Astrocyte (in vitro differentiated cells and primary cell): ENCODE measurements around the gene LOXL4. TPM values are rescaled to one million over a fixed set of nuclear protein-coding genes. Genes with fewer than 3 reads are reported as not detected.

ENCODE experiments used
- DNase-seq: peaks from one replicate; pipeline ENCODE4 v3.0.0-alpha.2; 2010; ENCODE audit warnings: low read depth
- FAIRE-seq: peaks from 2 replicates; lab custom pipeline; 2011; peaks lifted over from hg19 to GRCh38; lab: Jason Lieb, UNC
- H2AFZ ChIP-seq: 2 replicates; pipeline ENCODE4 v1.6.0; 2012; ENCODE audit warnings: low read depth, low read length, inconsistent platforms
- H3K27ac ChIP-seq: 2 replicates; pipeline ENCODE4 v1.5.1; 2011; ENCODE audit warnings: low read depth, low read length, inconsistent platforms
- H3K27me3 ChIP-seq: 2 replicates; pipeline ENCODE4 v1.6.0; 2011; ENCODE audit warnings: low read length, inconsistent platforms; ENCODE audit not compliant: insufficient read depth
- H3K36me3 ChIP-seq: 2 replicates; pipeline ENCODE4 v1.5.1; 2011; ENCODE audit warnings: low read length, inconsistent platforms; ENCODE audit not compliant: insufficient read depth
- H3K4me1 ChIP-seq: 2 replicates; pipeline ENCODE4 v1.5.1; 2011; ENCODE audit warnings: low read length, inconsistent platforms; ENCODE audit not compliant: insufficient read depth
- H3K4me2 ChIP-seq: 2 replicates; pipeline ENCODE4 v1.6.0; 2012; ENCODE audit warnings: low read length, inconsistent platforms
- H3K4me3 ChIP-seq: 2 replicates; pipeline ENCODE4 v1.5.1; 2011; ENCODE audit warnings: low read depth, mild to moderate bottlenecking, low read length, inconsistent platforms; ENCODE audit not compliant: insufficient read depth
- H3K79me2 ChIP-seq: 2 replicates; pipeline ENCODE4 v1.6.0; 2012; ENCODE audit warnings: mild to moderate bottlenecking, low read length, inconsistent platforms; ENCODE audit not compliant: insufficient read depth
- H3K9ac ChIP-seq: 2 replicates; pipeline ENCODE4 v1.6.0; 2012; ENCODE audit warnings: mild to moderate bottlenecking, low read length, inconsistent platforms
- H3K9me3 ChIP-seq: 2 replicates; pipeline ENCODE4 v1.5.1; 2012; ENCODE audit warnings: low read depth, mild to moderate bottlenecking, low read length, inconsistent platforms; ENCODE audit not compliant: insufficient read depth
- H4K20me1 ChIP-seq: 2 replicates; pipeline ENCODE4 v1.6.0; 2012; ENCODE audit warnings: low read length, inconsistent platforms; ENCODE audit not compliant: insufficient read depth
- H3K27ac Mint-ChIP-seq: one replicate; pipeline ENCODE4 v1.8.0; 2021; ENCODE audit warnings: mild to moderate bottlenecking, mixed read lengths; ENCODE audit not compliant: unreplicated experiment
- H3K27me3 Mint-ChIP-seq: one replicate; pipeline ENCODE4 v1.8.0; 2021; ENCODE audit warnings: low read depth, mixed read lengths; ENCODE audit not compliant: unreplicated experiment
- H3K36me3 Mint-ChIP-seq: one replicate; pipeline ENCODE4 v1.8.0; 2021; ENCODE audit warnings: low read depth, mixed read lengths; ENCODE audit not compliant: unreplicated experiment
- H3K4me1 Mint-ChIP-seq: one replicate; pipeline ENCODE4 v1.8.0; 2021; ENCODE audit warnings: low read depth, mixed read lengths; ENCODE audit not compliant: unreplicated experiment
- H3K4me3 Mint-ChIP-seq: one replicate; pipeline ENCODE4 v1.8.0; 2021; ENCODE audit warnings: mild to moderate bottlenecking, moderate library complexity, mixed read lengths; ENCODE audit not compliant: unreplicated experiment
- H3K9me3 Mint-ChIP-seq: one replicate; pipeline ENCODE4 v1.8.0; 2021; ENCODE audit warnings: mild to moderate bottlenecking, mixed read lengths; ENCODE audit not compliant: unreplicated experiment
- EZH2 ChIP-seq: IDR thresholded peaks from 2 replicates; pipeline ENCODE4 v1.6.1; 2012; ENCODE audit warnings: mild to moderate bottlenecking, low read length, inconsistent platforms; ENCODE audit not compliant: insufficient read depth
- total RNA-seq: library from RNA; stranded (reverse); gene quantifications from 2 replicates; pipeline ENCODE4 v1.2.1, GENCODE V29; 2021
- TF ChIP-seq, protein P1 (sequence below): IDR thresholded peaks from 2 replicates; pipeline ENCODE4 v1.5.1; 2011; ENCODE audit warnings: low read depth, mild to moderate bottlenecking, inconsistent platforms, low read length, moderate library complexity; ENCODE audit not compliant: insufficient read depth

The LOXL4 gene
- total RNA-seq, 1 donor from 2014 or later = 26.6 TPM

GRCh38 chr10:98272656-98273055 lies 4.7 kb upstream of the LOXL4 start:
- H3K4me1 Mint-ChIP-seq = peaks cover 30% of the 10 kb centered on the region
- TF ChIP-seq EZH2 = no peak
- TF ChIP-seq, protein P1, sequence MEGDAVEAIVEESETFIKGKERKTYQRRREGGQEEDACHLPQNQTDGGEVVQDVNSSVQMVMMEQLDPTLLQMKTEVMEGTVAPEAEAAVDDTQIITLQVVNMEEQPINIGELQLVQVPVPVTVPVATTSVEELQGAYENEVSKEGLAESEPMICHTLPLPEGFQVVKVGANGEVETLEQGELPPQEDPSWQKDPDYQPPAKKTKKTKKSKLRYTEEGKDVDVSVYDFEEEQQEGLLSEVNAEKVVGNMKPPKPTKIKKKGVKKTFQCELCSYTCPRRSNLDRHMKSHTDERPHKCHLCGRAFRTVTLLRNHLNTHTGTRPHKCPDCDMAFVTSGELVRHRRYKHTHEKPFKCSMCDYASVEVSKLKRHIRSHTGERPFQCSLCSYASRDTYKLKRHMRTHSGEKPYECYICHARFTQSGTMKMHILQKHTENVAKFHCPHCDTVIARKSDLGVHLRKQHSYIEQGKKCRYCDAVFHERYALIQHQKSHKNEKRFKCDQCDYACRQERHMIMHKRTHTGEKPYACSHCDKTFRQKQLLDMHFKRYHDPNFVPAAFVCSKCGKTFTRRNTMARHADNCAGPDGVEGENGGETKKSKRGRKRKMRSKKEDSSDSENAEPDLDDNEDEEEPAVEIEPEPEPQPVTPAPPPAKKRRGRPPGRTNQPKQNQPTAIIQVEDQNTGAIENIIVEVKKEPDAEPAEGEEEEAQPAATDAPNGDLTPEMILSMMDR = no peak
- H2AFZ ChIP-seq = no peak overlapping the region

GRCh38 chr10:98272245-98272644 lies 4.3 kb upstream of the LOXL4 start:
- peaks cover 28% of the 10 kb centered on the region for H3K4me1 ChIP-seq
- H3K27me3 ChIP-seq = peaks cover 3% of the 10 kb centered on the region
- Mint-ChIP-seq H3K36me3 (peaks cover 5% of the 10 kb centered on the region), H3K27me3 (peaks cover 13% of the 10 kb centered on the region), H3K4me1 (peaks cover 31% of the 10 kb centered on the region), H3K4me3 (no peak overlapping the region), H3K9me3 (peaks cover 2% of the 10 kb centered on the region), H3K27ac (no peak overlapping the region)
- H2AFZ ChIP-seq = no peak overlapping the region
- FAIRE-seq = no peak
- no peaks in the 10 kb centered on the region for H3K36me3 ChIP-seq
- no peak for TF ChIP-seq EZH2
- TF ChIP-seq, protein P1 = no peak
- no peaks in the 10 kb centered on the region for H3K9me3 ChIP-seq
- H3K4me3 ChIP-seq = no peak overlapping the region
- no peak overlapping the region for H3K27ac ChIP-seq
- H3K79me2 ChIP-seq = no peaks in the 10 kb centered on the region
- H3K4me2 ChIP-seq = no peak overlapping the region
- no peak for DNase-seq
- no peaks in the 10 kb centered on the region for H4K20me1 ChIP-seq
- no peak overlapping the region for H3K9ac ChIP-seq

More at GRCh38 chr10:98272656-98273055, 4.7 kb upstream of the LOXL4 start:
- no peak overlapping the region for H3K27ac ChIP-seq
- peaks cover 3% of the 10 kb centered on the region for H3K27me3 ChIP-seq
- H3K36me3 Mint-ChIP-seq = peaks cover 5% of the 10 kb centered on the region
- H3K9me3 ChIP-seq = no peaks in the 10 kb centered on the region
- H4K20me1 ChIP-seq = no peaks in the 10 kb centered on the region
- H3K4me2 ChIP-seq = no peak overlapping the region
- H3K4me1 ChIP-seq = peaks cover 24% of the 10 kb centered on the region
- H3K79me2 ChIP-seq = no peaks in the 10 kb centered on the region
- no peak overlapping the region for H3K9ac ChIP-seq
- no peaks in the 10 kb centered on the region for H3K36me3 ChIP-seq
- peaks cover 13% of the 10 kb centered on the region for H3K27me3 Mint-ChIP-seq
- H3K27ac Mint-ChIP-seq = no peak overlapping the region
- H3K9me3 Mint-ChIP-seq = peaks cover 2% of the 10 kb centered on the region
- FAIRE-seq (no peak), DNase-seq (no peak)
- no peak overlapping the region for H3K4me3 Mint-ChIP-seq
- H3K4me3 ChIP-seq = no peak overlapping the region

DNA sequence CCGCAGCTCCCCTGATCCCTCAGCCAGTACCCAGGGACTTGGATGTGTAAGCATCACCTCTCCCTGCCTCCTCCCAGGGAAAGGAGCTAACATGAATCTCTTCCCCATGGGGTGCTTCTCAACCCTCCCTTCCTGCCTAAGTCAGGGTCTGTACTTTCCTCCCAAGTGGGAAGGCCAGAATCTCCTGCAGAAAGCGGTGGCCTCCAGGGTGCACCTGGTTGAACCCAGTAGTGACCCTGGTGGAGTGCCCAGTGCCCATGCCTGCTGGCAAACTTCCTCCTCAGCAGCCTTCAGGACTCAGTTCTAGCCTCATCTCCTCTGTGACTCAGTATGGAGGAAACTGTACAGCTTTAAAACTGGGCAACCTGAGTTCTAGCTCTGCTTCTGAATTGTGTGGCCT lies 2.8 kb upstream of the LOXL4 start:
- H3K9me3 Mint-ChIP-seq = peaks cover 2% of the 10 kb centered on the region
- no peak for TF ChIP-seq EZH2
- TF ChIP-seq, protein P1 = no peak
- H3K36me3 Mint-ChIP-seq = peaks cover 5% of the 10 kb centered on the region

More for the DNA sequence above, 2.8 kb upstream of the LOXL4 start:
- no peak for FAIRE-seq
- DNase-seq = no peak
- Mint-ChIP-seq H3K27me3 (peaks cover 13% of the 10 kb centered on the region), H3K4me1 (peaks cover 45% of the 10 kb centered on the region), H3K27ac (no peak overlapping the region), H3K4me3 (no peak overlapping the region)
- Histone ChIP-seq H4K20me1 (no peaks in the 10 kb centered on the region), H3K4me3 (no peak overlapping the region), H3K36me3 (no peaks in the 10 kb centered on the region), H2AFZ (no peak overlapping the region), H3K27ac (no peak overlapping the region), H3K9ac (no peak overlapping the region), H3K9me3 (no peaks in the 10 kb centered on the region), H3K4me2 (no peak overlapping the region), H3K4me1 (peaks cover 34% of the 10 kb centered on the region), H3K27me3 (peaks cover 3% of the 10 kb centered on the region), H3K79me2 (no peaks in the 10 kb centered on the region)
